HepG2 (cell line): ENCODE measurements around the gene JMJD6. TPM values are rescaled to one million over a fixed set of nuclear protein-coding genes. Genes with fewer than 3 reads are reported as not detected.

Experiments used
- ATAC-seq: fragments of 200-7000 bp; cut with Tn5 transposase; 3 replicates; pipeline ENCODE4 v1.9.1; 2020; ENCODE audit warnings: mild to moderate bottlenecking, moderate library complexity
- BruUV-seq: library from RNA; stranded (reverse); fragments of 400-500 nt; replicated peaks from 2 replicates; lab custom pipeline; 2021; lab: Mats Ljungman, UMichigan
- CTCF ChIA-PET: fragments of 300-600 bp; formaldehyde crosslinking; extraction: SDS; loops from one replicate; lab custom pipeline; 2021; ENCODE audit warnings: low total read pairs, inconsistent platforms, low intra/inter-chr PET ratio; lab: Yijun Ruan, JAX
- POLR2A ChIA-PET: fragments of 350-600 bp; sonication (Branson Sonifier 250); formaldehyde crosslinking; loops from one replicate; lab custom pipeline; 2020; ENCODE audit warnings: antibody characterized with exemption, inconsistent platforms; lab: Yijun Ruan, JAX
- DNase-seq: peaks from one replicate; pipeline ENCODE4 v3.0.0-alpha.2; 2015; ENCODE audit warnings: low spot score
- FAIRE-seq: peaks from 3 replicates; lab custom pipeline; 2011; peaks lifted over from hg19 to GRCh38; lab: Jason Lieb, UNC
- H2AFZ ChIP-seq: one replicate; pipeline ENCODE4 v1.6.1; 2011; ENCODE audit warnings: low read length, inconsistent platforms
- H3K27ac ChIP-seq: fragments of 300-600 bp; 3 replicates; pipeline ENCODE4 v1.8.0; 2011; ENCODE audit warnings: mixed run types, mild to moderate bottlenecking, mixed read lengths, low read length, inconsistent platforms; ENCODE audit not compliant: insufficient read depth; ENCODE audit errors: extremely low read length
- H3K27me3 ChIP-seq, 2 experiments: fragments of 200-600 bp in 1 of 2; 2 replicates in 1 of 2; 3 replicates in 1 of 2; pipeline versions ENCODE4 v1.6.0 to v1.8.0; 2011; ENCODE audit warnings: low read length in 2 of 2, mild to moderate bottlenecking in 2 of 2, moderate library complexity in 2 of 2, inconsistent platforms in 1 of 2; ENCODE audit not compliant: insufficient read depth in 2 of 2, control insufficient read depth in 1 of 2
- H3K36me3 ChIP-seq, 2 experiments: fragments of 200-600 bp in 1 of 2; replicated peaks in 1 of 2; 2 replicates in 1 of 2; 3 replicates in 1 of 2; pipeline versions ENCODE4 v1.5.1 to v1.8.0; 2011; ENCODE audit warnings: low read length in 2 of 2, inconsistent platforms in 1 of 2; ENCODE audit not compliant: insufficient read depth in 2 of 2, control insufficient read depth in 1 of 2
- H3K4me1 ChIP-seq: 2 replicates; pipeline ENCODE4 v1.5.1; 2012; ENCODE audit warnings: low read length, inconsistent platforms; ENCODE audit not compliant: insufficient read depth
- H3K4me2 ChIP-seq: 2 replicates; pipeline ENCODE4 v1.6.0; 2011; ENCODE audit warnings: low read depth, low read length, inconsistent platforms
- H3K4me3 ChIP-seq, 3 experiments: fragments of 200-600 bp in 1 of 3; sonication (generic), shearing (Covaris generic) in 1 of 3; replicated peaks in 1 of 3; 2 replicates each; pipeline ENCODE4 v1.5.1; 2011 to 2016; ENCODE audit warnings: low read length in 3 of 3, inconsistent platforms in 2 of 3, low read depth in 2 of 3, mild to moderate bottlenecking in 2 of 3, control low read depth in 1 of 3, mixed read lengths in 1 of 3; ENCODE audit not compliant: insufficient read depth in 1 of 3
- H3K79me2 ChIP-seq: one replicate; pipeline ENCODE4 v1.6.1; 2011; ENCODE audit warnings: low read length, inconsistent platforms; ENCODE audit not compliant: insufficient read depth
- H3K9ac ChIP-seq: 2 replicates; pipeline ENCODE4 v1.6.0; 2011; ENCODE audit warnings: mild to moderate bottlenecking, low read depth, low read length, inconsistent platforms; ENCODE audit not compliant: insufficient read depth
- H3K9me3 ChIP-seq: 2 replicates; pipeline ENCODE4 v1.5.1; 2012; ENCODE audit warnings: mild to moderate bottlenecking, low read length
- H4K20me1 ChIP-seq: 2 replicates; pipeline ENCODE4 v1.6.0; 2011; ENCODE audit warnings: inconsistent platforms, mild to moderate bottlenecking, low read length, moderate library complexity; ENCODE audit not compliant: insufficient read depth
- BCL3 ChIP-seq: sonication (generic); formaldehyde crosslinking; IDR thresholded peaks from 2 replicates; pipeline ENCODE4 v1.5.1; 2020; ENCODE audit warnings: mild to moderate bottlenecking, missing genetic modification reagents, moderate library complexity
- CEBPB ChIP-seq: IDR thresholded peaks from 2 replicates; pipeline ENCODE4 v1.6.1; 2011; ENCODE audit warnings: low read depth, low read length, improper control_type of control experiment, borderline replicate concordance
- CREB1 ChIP-seq, 2 experiments: fragments of 450-650 bp in 1 of 2; IDR thresholded peaks; 2 replicates each; pipeline ENCODE4 v1.6.1; 2016 to 2017; ENCODE audit warnings: control low read depth in 1 of 2, mild to moderate bottlenecking in 1 of 2, missing compliant biosample characterization in 1 of 2, missing genetic modification characterization in 1 of 2
- GTF3A ChIP-seq: sonication (generic); formaldehyde crosslinking; conservative IDR thresholded peaks from 2 replicates; pipeline ENCODE4 v1.4.0; 2020; ENCODE audit warnings: mild to moderate bottlenecking, missing genetic modification reagents
- KLF6 ChIP-seq: IDR thresholded peaks from 2 replicates; pipeline ENCODE4 v1.8.0; 2016; ENCODE audit warnings: missing biosample characterization, missing genetic modification reagents
- MXI1 ChIP-seq: IDR thresholded peaks from 3 replicates; pipeline ENCODE4 v1.6.1; 2012; ENCODE audit warnings: low read depth, low read length, inconsistent platforms, borderline replicate concordance
- PLRG1 ChIP-seq: fragments of 450-650 bp; conservative IDR thresholded peaks from 2 replicates; pipeline ENCODE4 v1.6.1; 2016
- POGZ ChIP-seq: sonication (generic); formaldehyde crosslinking; IDR thresholded peaks from 2 replicates; pipeline ENCODE4 v1.4.0; 2020; ENCODE audit warnings: mild to moderate bottlenecking, missing genetic modification reagents
- SAP130 ChIP-seq: IDR thresholded peaks from 2 replicates; pipeline ENCODE4 v1.6.1; 2016; ENCODE audit warnings: low read depth
- SOX13 ChIP-seq, 3 experiments: fragments of 450-650 bp in 1 of 3; sonication (generic) in 1 of 3; formaldehyde crosslinking in 1 of 3; IDR thresholded peaks in 2 of 3; conservative IDR thresholded peaks in 1 of 3; 2 replicates each; pipeline versions ENCODE4 v1.5.0 to v1.6.1; 2016 to 2020; ENCODE audit warnings: antibody characterized with exemption in 1 of 3, mild to moderate bottlenecking in 1 of 3, missing compliant biosample characterization in 1 of 3, missing genetic modification reagents in 1 of 3, moderate library complexity in 1 of 3
- SOX5 ChIP-seq: IDR thresholded peaks from 2 replicates; pipeline ENCODE4 v1.6.1; 2016; ENCODE audit warnings: borderline replicate concordance
- SP4 ChIP-seq: sonication (generic); formaldehyde crosslinking; IDR thresholded peaks from 2 replicates; pipeline ENCODE4 v1.8.1; 2023; ENCODE audit warnings: mild to moderate bottlenecking, missing genetic modification reagents
- STAT5B ChIP-seq: sonication (generic); formaldehyde crosslinking; IDR thresholded peaks from 2 replicates; pipeline ENCODE4 v1.4.0; 2020; ENCODE audit warnings: missing genetic modification reagents
- TEAD3 ChIP-seq: optimal IDR thresholded peaks from 2 replicates; pipeline ENCODE3; 2016; ENCODE audit warnings: borderline replicate concordance
- YEATS4 ChIP-seq: sonication (generic); formaldehyde crosslinking; IDR thresholded peaks from 2 replicates; pipeline ENCODE4 v1.4.0; 2020; ENCODE audit warnings: missing genetic modification reagents, borderline replicate concordance
- ZFP90 ChIP-seq: sonication (generic); formaldehyde crosslinking; IDR thresholded peaks from 2 replicates; pipeline ENCODE4 v1.8.0; 2022; ENCODE audit warnings: missing genetic modification reagents, mild to moderate bottlenecking, inconsistent platforms, borderline replicate concordance
- ZNF18 ChIP-seq: sonication (generic); formaldehyde crosslinking; IDR thresholded peaks from 2 replicates; pipeline ENCODE4 v1.8.0; 2022; ENCODE audit warnings: mild to moderate bottlenecking, missing genetic modification reagents; ENCODE audit not compliant: insufficient replicate concordance
- ZNF362 ChIP-seq: sonication (generic); formaldehyde crosslinking; IDR thresholded peaks from 2 replicates; pipeline ENCODE4 v1.4.0; 2020; ENCODE audit warnings: missing genetic modification reagents, mild to moderate bottlenecking, borderline replicate concordance
- ZNF629 ChIP-seq: sonication (generic); formaldehyde crosslinking; conservative IDR thresholded peaks from 2 replicates; pipeline ENCODE4 v1.5.0; 2020; ENCODE audit warnings: missing genetic modification reagents
- WGBS: methylation state at CpG from one replicate; pipeline ENCODE4 v1.1.6; 2017; ENCODE audit warnings: low lambda C conversion rate; 5-methylcytosine and 5-hydroxymethylcytosine counted together
- in situ Hi-C: cut with HindIII; loops from 2 replicates; pipeline ENCODE4 v1.10.0; 2017; ENCODE audit warnings: low pct_unique_long_range_greater_than_20kb; ENCODE audit not compliant: extremely low pct_ligation_motif_present
- intact Hi-C: fragments of 100-400 bp; cut with micrococcal nuclease; formaldehyde crosslinking; loops from one replicate; pipeline ENCODE4 v1.10.0; 2022; ENCODE audit not compliant: unreplicated experiment
- polyA plus RNA-seq, 8 experiments: library from polyadenylated mRNA; depleted of rRNA in 3 of 8; stranded (reverse) in 7 of 8; unstranded in 1 of 8; fragments of >200 nt; fragmentation: Illumina TruSeq in 4 of 8; extraction: Trizol in 4 of 8; gene quantifications; 2 replicates each; pipeline versions ENCODE4 v1.2.1 to v1.2.3, GENCODE V29; 2011 to 2016; ENCODE audit warnings: low read depth in 4 of 8, missing spikeins in 1 of 8, mixed read lengths in 1 of 8; ENCODE audit not compliant: insufficient read depth in 1 of 8
- total RNA-seq, 5 experiments: library from RNA; depleted of rRNA; stranded (reverse); fragments of >200 nt; fragmentation: Illumina TruSeq; extraction: Trizol; gene quantifications; 2 replicates each; pipeline ENCODE4 v1.2.3, GENCODE V29; 2016; ENCODE audit warnings: low read depth in 1 of 5
- TF ChIP-seq, protein P1 (sequence below): fragments of 450-650 bp; IDR thresholded peaks from 2 replicates; pipeline ENCODE4 v1.6.1; 2016

The JMJD6 gene
- total and polyA plus RNA-seq, 2 of the 13 experiments (the other 11 are each of a cell fraction or from before 2014, with no cell fraction given) = 33.6 to 41.0 TPM

GRCh38 chr17:76679239-76679638 lies 47.2 kb downstream of the JMJD6 start:
- ATAC-seq (peak; percentile 68), FAIRE-seq (no peak), DNase-seq (peak; percentile 72)
- Histone ChIP-seq H2AFZ (no peak overlapping the region), H3K27ac (no peak overlapping the region), H3K9me3 (no peaks in the 10 kb centered on the region), H3K27me3 (no peaks in the 10 kb centered on the region), H3K9ac (no peak overlapping the region), H3K36me3 (peaks cover 5 to 18% of the 10 kb centered on the region in 2 experiments; a peak in 4 of 5 replicates), H3K4me3 (no peak overlapping the region), H3K4me2 (no peak overlapping the region), H3K79me2 (no peaks in the 10 kb centered on the region), H3K4me1 (peaks cover 29% of the 10 kb centered on the region), H4K20me1 (no peaks in the 10 kb centered on the region)
- CTCF ChIA-PET = no interaction called here
- 30% methylated on average over 1 of the region's 1 CpG for WGBS
- intact Hi-C loops (no loop called here), in situ Hi-C loops (no loop called here)
- POLR2A ChIA-PET = interaction anchor here (0.9 kb wide), 1 partner anchor 9 kb away, joined by 3 read pairs; no protein-coding TSS in a partner anchor
- no TSS peak for BruUV-seq
- no peak for TF ChIP-seq CREB1 (IDR thresholded peaks at IDR 0.05)
- TF ChIP-seq CREB1 (CRISPR knock-in tag; IDR thresholded peaks at IDR 0.05) = no peak
- 0 out of 2 replicates have a peak, but pooled peaks have one; percentile 15 for TF ChIP-seq POGZ
- TF ChIP-seq SOX13 (IDR thresholded peaks at IDR 0.05) = no peak
- peak in 1 of 2 experiments; percentile 70; a peak in 2 of 4 replicates for TF ChIP-seq SOX13 (CRISPR knock-in tag; conservative IDR thresholded peaks at IDR 0.05 in 1 of 2, IDR thresholded peaks at IDR 0.05 in 1 of 2)
- TF ChIP-seq SAP130 (CRISPR knock-in tag) = peak; percentile 43
- TF ChIP-seq, protein P1, sequence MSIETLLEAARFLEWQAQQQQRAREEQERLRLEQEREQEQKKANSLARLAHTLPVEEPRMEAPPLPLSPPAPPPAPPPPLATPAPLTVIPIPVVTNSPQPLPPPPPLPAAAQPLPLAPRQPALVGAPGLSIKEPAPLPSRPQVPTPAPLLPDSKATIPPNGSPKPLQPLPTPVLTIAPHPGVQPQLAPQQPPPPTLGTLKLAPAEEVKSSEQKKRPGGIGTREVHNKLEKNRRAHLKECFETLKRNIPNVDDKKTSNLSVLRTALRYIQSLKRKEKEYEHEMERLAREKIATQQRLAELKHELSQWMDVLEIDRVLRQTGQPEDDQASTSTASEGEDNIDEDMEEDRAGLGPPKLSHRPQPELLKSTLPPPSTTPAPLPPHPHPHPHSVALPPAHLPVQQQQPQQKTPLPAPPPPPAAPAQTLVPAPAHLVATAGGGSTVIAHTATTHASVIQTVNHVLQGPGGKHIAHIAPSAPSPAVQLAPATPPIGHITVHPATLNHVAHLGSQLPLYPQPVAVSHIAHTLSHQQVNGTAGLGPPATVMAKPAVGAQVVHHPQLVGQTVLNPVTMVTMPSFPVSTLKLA = peak; percentile 43; the same call in 1 of the 2 replicates
- TF ChIP-seq KLF6 = no peak
- no peak for TF ChIP-seq ZNF18 (CRISPR knock-in tag)
- TF ChIP-seq TEAD3 (CRISPR knock-in tag) = peak; percentile 17
- TF ChIP-seq STAT5B (CRISPR knock-in tag) = no peak
- no peak for TF ChIP-seq SP4 (CRISPR knock-in tag)
- TF ChIP-seq YEATS4 (CRISPR knock-in tag) = no peak
- no peak for TF ChIP-seq ZFP90 (CRISPR knock-in tag)
- peak; percentile 69; the same call in 1 of the 2 replicates for TF ChIP-seq ZNF362 (CRISPR knock-in tag)
- TF ChIP-seq CEBPB = 0 out of 2 replicates have a peak, but pooled peaks have one; percentile 18
- TF ChIP-seq MXI1 = 0 out of 3 replicates have a peak, but pooled peaks have one; percentile 10
- no peak for TF ChIP-seq GTF3A
- no peak for TF ChIP-seq PLRG1
- no peak for TF ChIP-seq ZNF629 (CRISPR knock-in tag)
- peak; percentile 60; the same call in 1 of the 2 replicates for TF ChIP-seq SOX5 (CRISPR knock-in tag)
- TF ChIP-seq BCL3 (CRISPR knock-in tag) = no peak
